ENCODE measurements around the gene CFAP53.
A peak's percentile ranks its signal among the peaks of the same experiment; 100 is the strongest.
"Not testable (repeated sequence)": the region's sequence is repeated elsewhere in the genome, so short reads cannot be mapped to it uniquely, and the experiment has no call there.

The CFAP53 gene

DNA sequence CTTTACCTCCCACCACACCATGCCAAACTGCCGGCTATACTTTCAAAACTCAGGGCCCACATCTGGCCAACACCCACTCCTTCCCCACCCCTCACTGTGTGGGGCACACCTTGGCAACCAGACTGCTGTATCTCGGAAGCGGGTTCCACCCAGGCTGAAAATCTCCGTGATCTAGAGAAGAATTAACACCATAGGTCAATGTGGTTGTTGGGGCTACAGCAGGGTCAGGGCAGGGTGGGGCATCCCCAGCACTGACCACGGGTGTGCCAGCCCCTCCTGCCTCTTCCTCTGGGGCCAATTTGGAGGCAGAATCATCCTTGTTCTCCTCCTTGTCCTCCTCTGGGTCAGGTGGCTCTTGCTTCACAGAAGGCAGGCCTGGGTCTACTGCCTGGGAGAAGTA, 6.3 kb upstream of the CFAP53 start:
- H3K4me3 ChIP-seq (ENCODE audit: low read depth, low read length), result no peak overlapping the region
- H3K36me3 ChIP-seq (ENCODE audit: insufficient read depth, low read length), result peaks cover 14% of the 10 kb centered on the region; the same call in 1 of the 2 replicates
- H3K27me3 ChIP-seq (ENCODE audit: insufficient read depth, low read length), result no peaks in the 10 kb centered on the region
- H3K27ac ChIP-seq (ENCODE audit: low read depth, low read length), result no peak overlapping the region
- H3K79me2 ChIP-seq (ENCODE audit: control insufficient read depth, insufficient read depth, low read length, unreplicated experiment), result no peaks in the 10 kb centered on the region
- no peaks in the 10 kb centered on the region for H3K4me1 ChIP-seq (ENCODE audit: control insufficient read depth, insufficient read depth, low read length, unreplicated experiment)
- H2AFZ ChIP-seq (ENCODE audit: low read length, unreplicated experiment), result no peak overlapping the region

DNA sequence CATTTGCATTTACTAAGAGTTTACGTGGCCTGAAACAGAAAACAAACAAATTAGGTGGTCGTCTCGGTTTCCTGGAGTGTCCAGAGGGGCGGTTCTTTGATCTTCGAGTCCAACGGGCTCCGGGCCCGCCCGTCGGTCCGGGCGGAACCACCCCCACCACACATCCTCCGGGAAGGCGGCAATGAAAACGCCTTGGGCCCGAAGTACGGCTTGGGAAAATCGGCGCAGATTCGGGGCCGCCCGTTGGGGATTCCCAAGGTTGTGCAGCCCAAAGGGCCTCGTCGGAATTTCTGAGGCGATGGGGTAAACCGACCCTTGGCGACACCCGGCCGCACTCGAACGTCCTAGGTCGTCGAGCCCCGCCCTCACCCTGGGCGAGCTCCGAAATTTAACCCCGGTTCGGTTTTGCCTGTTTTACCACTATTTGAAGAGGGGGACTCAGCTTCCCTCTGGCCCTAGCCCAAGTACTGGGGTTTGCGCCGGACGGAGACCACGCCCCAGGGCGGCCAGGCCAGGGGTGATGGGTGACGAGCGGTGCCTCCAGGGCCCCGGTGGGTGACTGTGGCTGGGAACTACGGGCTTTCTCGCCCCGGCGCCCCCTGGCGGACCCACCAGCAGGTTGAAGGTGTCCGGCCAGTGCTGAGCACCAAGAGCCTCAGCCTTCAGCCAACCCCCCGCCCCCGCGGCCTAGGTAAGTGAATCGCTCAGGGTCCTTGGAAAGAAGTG, 1.9 kb upstream of the CFAP53 start:
- Histone ChIP-seq H3K79me2 (ENCODE audit: control insufficient read depth, insufficient read depth, low read length, unreplicated experiment) (no peaks in the 10 kb centered on the region), H3K4me1 (ENCODE audit: control insufficient read depth, insufficient read depth, low read length, unreplicated experiment) (peaks cover 4% of the 10 kb centered on the region), H3K27me3 (ENCODE audit: insufficient read depth, low read length) (no peaks in the 10 kb centered on the region), H3K27ac (ENCODE audit: low read depth, low read length) (peak overlapping the region; percentile 61), H3K4me3 (ENCODE audit: low read depth, low read length) (peak overlapping the region; percentile 74), H2AFZ (ENCODE audit: low read length, unreplicated experiment) (peak overlapping the region; percentile 54), H3K36me3 (ENCODE audit: insufficient read depth, low read length) (no peaks in the 10 kb centered on the region)

DNA sequence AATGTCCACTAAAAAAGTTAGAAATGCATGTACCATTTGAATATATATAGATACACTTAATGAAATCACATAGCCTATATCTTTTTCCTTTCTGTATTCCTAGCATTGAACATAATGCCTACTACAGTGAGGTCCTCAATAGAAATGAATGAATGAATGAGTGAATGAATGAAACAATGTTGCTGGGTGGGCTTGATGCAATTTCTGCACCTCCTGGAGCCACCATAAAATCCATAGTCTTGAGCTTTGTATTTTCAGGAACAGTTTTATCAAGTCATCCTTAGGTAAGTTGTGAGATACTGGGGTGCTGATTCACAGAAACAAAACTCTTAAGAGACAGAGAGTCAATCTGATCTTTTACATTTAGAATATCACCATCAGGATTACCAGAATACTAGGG, 3.3 kb downstream of the CFAP53 start:
- Histone ChIP-seq H3K4me3 (ENCODE audit: low read depth, low read length) (no peak overlapping the region), H3K27ac (ENCODE audit: low read depth, low read length) (no peak overlapping the region), H3K79me2 (ENCODE audit: control insufficient read depth, insufficient read depth, low read length, unreplicated experiment) (no peaks in the 10 kb centered on the region), H3K27me3 (ENCODE audit: insufficient read depth, low read length) (peaks cover 7% of the 10 kb centered on the region), H3K36me3 (ENCODE audit: insufficient read depth, low read length) (no peaks in the 10 kb centered on the region), H3K4me1 (ENCODE audit: control insufficient read depth, insufficient read depth, low read length, unreplicated experiment) (peaks cover 4% of the 10 kb centered on the region), H2AFZ (ENCODE audit: low read length, unreplicated experiment) (no peak overlapping the region)

DNA sequence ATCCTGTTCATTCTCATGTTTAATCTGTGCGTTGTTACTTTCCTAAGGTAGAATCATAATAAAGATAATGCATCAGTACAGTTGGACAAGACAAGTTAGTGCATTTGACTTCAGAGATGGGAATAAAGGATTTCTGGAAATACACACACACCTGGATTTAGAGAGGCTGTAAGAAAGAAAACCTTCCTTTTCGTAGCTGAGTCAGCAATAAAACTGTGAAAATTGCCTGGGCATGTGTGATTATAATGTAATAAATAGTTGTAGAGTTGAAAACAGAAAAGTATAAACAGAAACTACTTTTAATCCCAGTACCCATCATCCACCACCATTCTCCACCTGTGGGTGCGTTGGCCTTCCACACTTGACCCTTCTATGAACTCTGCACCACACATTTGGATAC, 15.4 kb downstream of the CFAP53 start:
- H3K79me2 ChIP-seq (ENCODE audit: control insufficient read depth, insufficient read depth, low read length, unreplicated experiment), result no peaks in the 10 kb centered on the region
- H2AFZ ChIP-seq (ENCODE audit: low read length, unreplicated experiment), result no peak overlapping the region
- no peaks in the 10 kb centered on the region for H3K4me1 ChIP-seq (ENCODE audit: control insufficient read depth, insufficient read depth, low read length, unreplicated experiment)
- H3K27ac ChIP-seq (ENCODE audit: low read depth, low read length), result no peak overlapping the region
- no peaks in the 10 kb centered on the region; the same call in 1 of the 2 replicates for H3K27me3 ChIP-seq (ENCODE audit: insufficient read depth, low read length)
- no peaks in the 10 kb centered on the region for H3K36me3 ChIP-seq (ENCODE audit: insufficient read depth, low read length)
- H3K4me3 ChIP-seq (ENCODE audit: low read depth, low read length), result no peak overlapping the region

DNA sequence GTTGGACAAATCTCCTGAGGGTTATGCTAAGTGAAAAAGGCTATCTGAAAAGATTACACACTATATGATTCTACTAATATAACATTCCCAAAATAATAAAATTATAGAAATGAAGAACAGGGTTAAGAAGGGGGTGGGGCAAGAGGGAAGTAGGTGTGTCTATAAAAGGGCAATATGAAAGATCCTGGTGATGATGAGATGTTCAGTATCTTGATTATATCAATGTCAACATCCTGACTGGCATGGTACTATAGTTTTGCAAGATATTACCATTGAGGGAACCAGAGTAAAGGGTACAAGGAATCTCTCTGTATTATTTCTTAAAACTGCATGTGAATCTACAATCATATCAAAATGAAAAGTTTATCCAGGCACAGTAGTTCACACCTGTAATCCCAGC, 16.7 kb downstream of the CFAP53 start:
- Histone ChIP-seq H3K4me1 (ENCODE audit: control insufficient read depth, insufficient read depth, low read length, unreplicated experiment) (no peaks in the 10 kb centered on the region), H3K27ac (ENCODE audit: low read depth, low read length) (no peak overlapping the region), H3K27me3 (ENCODE audit: insufficient read depth, low read length) (no peaks in the 10 kb centered on the region; the same call in 1 of the 2 replicates), H3K4me3 (ENCODE audit: low read depth, low read length) (no peak overlapping the region), H3K79me2 (ENCODE audit: control insufficient read depth, insufficient read depth, low read length, unreplicated experiment) (no peaks in the 10 kb centered on the region), H2AFZ (ENCODE audit: low read length, unreplicated experiment) (no peak overlapping the region), H3K36me3 (ENCODE audit: insufficient read depth, low read length) (no peaks in the 10 kb centered on the region)

DNA sequence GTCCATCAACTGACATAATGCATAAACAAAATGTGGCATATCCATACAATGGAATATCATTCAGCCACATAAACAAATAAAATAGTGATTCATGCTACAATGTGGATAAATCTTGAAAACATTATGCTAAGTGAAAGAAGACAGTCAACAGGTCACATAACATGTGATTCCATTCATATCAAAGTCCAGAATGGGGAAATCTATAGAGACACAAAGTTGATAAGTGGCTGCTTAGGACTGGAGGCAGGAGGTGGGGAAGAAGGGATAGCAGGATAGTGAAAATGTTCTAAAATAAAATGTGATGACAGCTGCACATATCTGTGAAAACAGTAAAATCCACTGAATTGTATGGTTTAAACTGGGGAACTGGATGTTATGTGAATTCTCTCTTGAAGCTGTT, 18.7 kb downstream of the CFAP53 start:
- Histone ChIP-seq H3K79me2 (ENCODE audit: control insufficient read depth, insufficient read depth, low read length, unreplicated experiment) (no peaks in the 10 kb centered on the region), H3K36me3 (ENCODE audit: insufficient read depth, low read length) (no peaks in the 10 kb centered on the region)

DNA sequence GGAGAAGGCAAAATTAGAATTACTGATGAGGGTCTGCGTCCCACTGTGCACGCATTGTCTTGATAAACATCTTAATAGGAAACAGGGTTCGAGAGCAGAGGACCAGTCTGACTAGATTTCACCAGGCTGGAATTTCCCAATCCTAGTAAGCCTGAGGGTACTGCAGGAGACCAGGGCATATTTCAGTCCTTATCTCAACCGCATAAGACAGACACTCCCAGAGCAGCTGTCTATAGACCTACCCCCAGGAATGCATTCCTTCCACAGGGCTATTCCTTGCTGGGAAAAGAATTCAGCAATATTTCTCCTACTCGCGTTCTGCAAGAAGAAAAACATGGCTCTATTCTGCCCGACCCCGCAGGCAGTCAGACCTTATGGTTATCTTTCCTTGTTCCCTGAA, 24.5 kb downstream of the CFAP53 start:
- H2AFZ ChIP-seq (ENCODE audit: low read length, unreplicated experiment); H3K4me3 ChIP-seq (ENCODE audit: low read depth, low read length); H3K4me1 ChIP-seq (ENCODE audit: control insufficient read depth, insufficient read depth, low read length, unreplicated experiment); H3K27me3 ChIP-seq (ENCODE audit: insufficient read depth, low read length); H3K27ac ChIP-seq (ENCODE audit: low read depth, low read length); H3K79me2 ChIP-seq (ENCODE audit: control insufficient read depth, insufficient read depth, low read length, unreplicated experiment); H3K36me3 ChIP-seq (ENCODE audit: insufficient read depth, low read length): not testable (repeated sequence)

More for the DNA sequence above, 18.7 kb downstream of the CFAP53 start:
- Histone ChIP-seq H3K27ac (ENCODE audit: low read depth, low read length) (no peak overlapping the region), H3K27me3 (ENCODE audit: insufficient read depth, low read length) (no peaks in the 10 kb centered on the region; the same call in 1 of the 2 replicates), H2AFZ (ENCODE audit: low read length, unreplicated experiment) (no peak overlapping the region), H3K4me3 (ENCODE audit: low read depth, low read length) (no peak overlapping the region), H3K4me1 (ENCODE audit: control insufficient read depth, insufficient read depth, low read length, unreplicated experiment) (no peaks in the 10 kb centered on the region)

DNA sequence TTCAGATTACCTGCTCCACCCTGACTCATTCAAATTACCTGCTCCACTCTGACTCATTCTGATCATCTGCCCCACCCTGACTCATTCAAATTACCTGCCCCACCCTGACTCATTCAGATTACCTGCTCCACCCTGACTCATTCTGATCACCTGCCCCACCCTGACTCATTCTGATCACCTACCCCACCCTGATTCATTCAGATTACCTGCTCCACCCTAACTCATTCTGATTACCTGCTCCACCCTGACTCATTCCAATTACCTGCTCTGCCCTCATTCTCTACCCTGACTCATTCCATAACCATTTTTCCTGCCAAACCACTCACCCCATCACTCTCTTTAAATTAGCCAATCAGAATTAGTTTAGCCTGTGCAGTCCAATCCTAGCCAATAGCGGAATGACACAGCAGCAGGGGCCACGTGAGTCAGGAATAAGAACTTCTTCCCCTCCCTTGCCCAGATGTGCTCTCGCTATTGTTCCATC, 26.2 kb downstream of the CFAP53 start:
- H3K36me3 ChIP-seq (ENCODE audit: insufficient read depth, low read length), result no peaks in the 10 kb centered on the region
- no peaks in the 10 kb centered on the region for H3K79me2 ChIP-seq (ENCODE audit: control insufficient read depth, insufficient read depth, low read length, unreplicated experiment)
- no peak overlapping the region for H3K27ac ChIP-seq (ENCODE audit: low read depth, low read length)
- H2AFZ ChIP-seq (ENCODE audit: low read length, unreplicated experiment), result no peak overlapping the region
- no peak overlapping the region for H3K4me3 ChIP-seq (ENCODE audit: low read depth, low read length)
- peaks cover 7% of the 10 kb centered on the region; the same call in 1 of the 2 replicates for H3K27me3 ChIP-seq (ENCODE audit: insufficient read depth, low read length)
- H3K4me1 ChIP-seq (ENCODE audit: control insufficient read depth, insufficient read depth, low read length, unreplicated experiment), result no peaks in the 10 kb centered on the region

DNA sequence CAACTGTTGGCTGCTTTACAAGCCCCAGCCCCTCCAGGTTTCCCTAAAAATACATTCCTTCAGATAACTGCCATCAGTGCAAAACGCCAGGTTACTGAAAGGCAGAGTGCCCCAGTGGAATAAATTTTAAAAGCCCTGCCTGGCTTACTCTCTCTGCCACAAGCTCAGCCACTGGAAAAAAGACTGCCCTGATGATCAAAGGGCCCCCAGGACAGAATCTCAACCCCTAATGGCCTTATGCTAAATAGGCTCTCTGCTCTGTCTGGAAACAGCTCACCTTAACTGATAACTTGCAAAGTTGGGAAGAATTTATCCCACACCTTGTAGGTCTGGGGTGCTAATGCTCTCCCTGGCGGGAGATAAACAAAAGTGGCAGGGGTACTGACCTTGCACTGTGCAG, 33.9 kb downstream of the CFAP53 start:
- H2AFZ ChIP-seq (ENCODE audit: low read length, unreplicated experiment), result no peak overlapping the region
- H3K4me3 ChIP-seq (ENCODE audit: low read depth, low read length), result no peak overlapping the region
- no peaks in the 10 kb centered on the region for H3K79me2 ChIP-seq (ENCODE audit: control insufficient read depth, insufficient read depth, low read length, unreplicated experiment)
- H3K36me3 ChIP-seq (ENCODE audit: insufficient read depth, low read length), result no peaks in the 10 kb centered on the region
- H3K27ac ChIP-seq (ENCODE audit: low read depth, low read length), result no peak overlapping the region
- H3K4me1 ChIP-seq (ENCODE audit: control insufficient read depth, insufficient read depth, low read length, unreplicated experiment), result no peaks in the 10 kb centered on the region
- peaks cover 39% of the 10 kb centered on the region for H3K27me3 ChIP-seq (ENCODE audit: insufficient read depth, low read length)

DNA sequence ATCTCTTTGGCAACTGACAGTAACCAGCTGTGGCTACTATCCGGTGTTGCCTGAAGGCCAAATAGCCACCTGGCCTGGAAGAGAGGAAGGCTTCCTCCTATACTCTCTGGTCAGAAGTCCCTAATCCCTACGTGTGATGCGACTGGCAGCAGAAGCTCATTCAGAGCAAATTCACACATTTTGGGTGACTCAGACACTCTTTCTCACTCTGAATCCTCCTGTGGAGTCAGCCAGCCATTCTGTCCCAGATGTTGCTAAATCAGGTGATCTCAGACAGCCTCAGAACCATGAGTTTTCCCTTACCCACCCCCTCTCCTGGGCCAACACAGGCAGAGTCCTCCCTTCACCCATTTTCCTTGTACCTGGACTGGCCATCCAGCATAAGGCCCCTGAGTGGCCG, 34.7 kb downstream of the CFAP53 start:
- Histone ChIP-seq H2AFZ (ENCODE audit: low read length, unreplicated experiment) (no peak overlapping the region), H3K79me2 (ENCODE audit: control insufficient read depth, insufficient read depth, low read length, unreplicated experiment) (no peaks in the 10 kb centered on the region), H3K4me1 (ENCODE audit: control insufficient read depth, insufficient read depth, low read length, unreplicated experiment) (no peaks in the 10 kb centered on the region), H3K27ac (ENCODE audit: low read depth, low read length) (no peak overlapping the region), H3K4me3 (ENCODE audit: low read depth, low read length) (no peak overlapping the region), H3K36me3 (ENCODE audit: insufficient read depth, low read length) (no peaks in the 10 kb centered on the region), H3K27me3 (ENCODE audit: insufficient read depth, low read length) (peaks cover 43% of the 10 kb centered on the region)

DNA sequence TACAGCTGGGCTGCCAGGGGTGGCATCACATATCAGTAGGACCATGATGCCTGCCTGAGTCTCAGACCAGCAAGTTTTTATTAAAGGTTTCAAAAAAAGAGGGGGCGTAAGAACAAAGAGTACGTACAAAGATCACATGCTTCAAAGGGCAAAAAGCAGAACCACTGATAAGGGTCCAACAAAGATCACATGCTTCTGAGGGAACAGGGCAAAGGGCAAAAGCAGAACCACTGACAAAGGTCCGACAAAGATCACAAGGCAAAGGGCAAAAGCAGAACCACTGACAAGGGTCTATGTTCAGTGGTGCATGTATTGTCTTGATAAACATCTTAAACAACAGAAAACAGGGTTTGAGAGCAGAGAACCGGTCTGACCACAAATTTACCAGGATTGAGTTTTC, 46.0 kb downstream of the CFAP53 start:
- not testable (repeated sequence) for H3K4me1 ChIP-seq (ENCODE audit: control insufficient read depth, insufficient read depth, low read length, unreplicated experiment); H3K4me3 ChIP-seq (ENCODE audit: low read depth, low read length); H3K79me2 ChIP-seq (ENCODE audit: control insufficient read depth, insufficient read depth, low read length, unreplicated experiment); H3K27ac ChIP-seq (ENCODE audit: low read depth, low read length); H2AFZ ChIP-seq (ENCODE audit: low read length, unreplicated experiment); H3K36me3 ChIP-seq (ENCODE audit: insufficient read depth, low read length)
- peaks cover 56% of the 10 kb centered on the region for H3K27me3 ChIP-seq (ENCODE audit: insufficient read depth, low read length)

Data from ACC112 (cell line).